Activated CD4-positive, alpha-beta T cell treated with anti-CD3 and anti-CD28 coated beads, Interleukin-2, amount 10 ng/mL, durations not matched to agents 7 days and 5 days (primary cell): ENCODE results near the gene NCKIPSD. TPM values are rescaled to one million over a fixed set of nuclear protein-coding genes. Genes with fewer than 3 reads are reported as not detected.

Experiments
- CTCF ChIA-PET: fragments of 350-600 bp; sonication (Branson Sonifier 250); formaldehyde crosslinking; loops from one replicate; lab custom pipeline; 2021; ENCODE audit warnings: antibody characterized with exemption; lab: Charles Lee
- POLR2A ChIA-PET: fragments of 350-600 bp; sonication (Branson Sonifier 250); formaldehyde crosslinking; loops from one replicate; lab custom pipeline; 2021; ENCODE audit warnings: antibody characterized with exemption; lab: Charles Lee
- DNase-seq: peaks from one replicate; pipeline ENCODE4 v3.0.0-alpha.2; 2020
- H3K27ac Mint-ChIP-seq: one replicate; pipeline ENCODE4 v1.8.0; 2021; ENCODE audit warnings: mild to moderate bottlenecking, moderate library complexity, mixed read lengths
- H3K27me3 Mint-ChIP-seq: one replicate; pipeline ENCODE4 v1.8.0; 2021; ENCODE audit warnings: mixed read lengths
- H3K36me3 Mint-ChIP-seq: one replicate; pipeline ENCODE4 v1.8.0; 2021; ENCODE audit warnings: low read depth, mixed read lengths
- H3K4me1 Mint-ChIP-seq: one replicate; pipeline ENCODE4 v1.8.0; 2021; ENCODE audit warnings: mixed read lengths
- H3K4me3 Mint-ChIP-seq: one replicate; pipeline ENCODE4 v1.8.0; 2021; ENCODE audit warnings: mild to moderate bottlenecking, moderate library complexity, mixed read lengths
- H3K9me3 Mint-ChIP-seq: one replicate; pipeline ENCODE4 v1.8.0; 2021; ENCODE audit warnings: mixed read lengths
- total RNA-seq, 2 experiments: library from RNA; stranded (reverse); gene quantifications; one replicate each; pipeline ENCODE4 v1.2.3, GENCODE V29; 2021

NCKIPSD gene
- total RNA-seq, 2 experiments from 2014 or later, result 41.5 to 42.6 TPM

- peaks cover 30% of the 10 kb centered on the region for H3K36me3 Mint-ChIP-seq
- POLR2A ChIA-PET, result no interaction called here
Measured at GRCh38 chr3:48715174-48715800, 29.6 kb upstream of the NCKIPSD start.

GRCh38 chr3:48711727-48712126 is 26.0 kb upstream of the NCKIPSD start:
- DNase-seq, result no peak
- H3K36me3 Mint-ChIP-seq, result peaks cover 47% of the 10 kb centered on the region
- ChIA-PET POLR2A (no interaction called here), CTCF (no interaction called here)
- H3K4me3 Mint-ChIP-seq, result no peak overlapping the region
- peaks cover 55% of the 10 kb centered on the region for H3K4me1 Mint-ChIP-seq
- H3K9me3 Mint-ChIP-seq, result no peaks in the 10 kb centered on the region
- no peaks in the 10 kb centered on the region for H3K27me3 Mint-ChIP-seq
- H3K27ac Mint-ChIP-seq, result peak overlapping the region; percentile 9

More at GRCh38 chr3:48715174-48715800, 29.6 kb upstream of the NCKIPSD start:
- H3K9me3 Mint-ChIP-seq, result no peaks in the 10 kb centered on the region
- H3K4me1 Mint-ChIP-seq, result peaks cover 47% of the 10 kb centered on the region
- H3K4me3 Mint-ChIP-seq, result peak overlapping the region; percentile 99
- CTCF ChIA-PET, result interaction anchor here (0.6 to 1.0 kb wide), 5 partner anchors 9 to 175 kb away, joined by 3 to 4 read pairs (median 3); no protein-coding TSS in a partner anchor
- peak overlapping the region; percentile 75 for H3K27ac Mint-ChIP-seq
- H3K27me3 Mint-ChIP-seq, result peaks cover 15% of the 10 kb centered on the region
- no peak for DNase-seq

- H3K36me3 Mint-ChIP-seq, result peaks cover 44% of the 10 kb centered on the region
- H3K4me1 Mint-ChIP-seq, result peaks cover 40% of the 10 kb centered on the region
- ChIA-PET POLR2A (no interaction called here), CTCF (no interaction called here)
- peak overlapping the region; percentile 19 for H3K27ac Mint-ChIP-seq
- DNase-seq, result no peak
- no peak overlapping the region for H3K4me3 Mint-ChIP-seq
- no peaks in the 10 kb centered on the region for H3K9me3 Mint-ChIP-seq
- no peaks in the 10 kb centered on the region for H3K27me3 Mint-ChIP-seq
Measured at GRCh38 chr3:48709051-48709461, 23.3 kb upstream of the NCKIPSD start.

- CTCF ChIA-PET, result interaction anchor here (0.8 to 2.5 kb wide), 2 partner anchors 10 to 23 kb away, joined by 3 to 6 read pairs; partner anchors contain the start of gene NCKIPSD
- POLR2A ChIA-PET, result no interaction called here
- H3K4me3 Mint-ChIP-seq, result no peak overlapping the region
Measured at GRCh38 chr3:48708481-48708889, 22.8 kb upstream of the NCKIPSD start.

GRCh38 chr3:48707157-48707556 is 21.4 kb upstream of the NCKIPSD start:
- peaks cover 42% of the 10 kb centered on the region for H3K4me1 Mint-ChIP-seq
- H3K27ac Mint-ChIP-seq, result no peak overlapping the region
- ChIA-PET CTCF (interaction anchor here (0.6 to 2.5 kb wide), 2 partner anchors 21 to 1899 kb away, joined by 3 to 6 read pairs; partner anchors contain the start of gene NCKIPSD), POLR2A (no interaction called here)
- H3K27me3 Mint-ChIP-seq, result no peaks in the 10 kb centered on the region
- no peaks in the 10 kb centered on the region for H3K9me3 Mint-ChIP-seq
- no peak overlapping the region for H3K4me3 Mint-ChIP-seq
- H3K36me3 Mint-ChIP-seq, result peaks cover 46% of the 10 kb centered on the region
- no peak for DNase-seq

More at GRCh38 chr3:48708481-48708889, 22.8 kb upstream of the NCKIPSD start:
- H3K4me1 Mint-ChIP-seq, result peaks cover 40% of the 10 kb centered on the region
- no peak for DNase-seq
- H3K27me3 Mint-ChIP-seq, result no peaks in the 10 kb centered on the region
- no peaks in the 10 kb centered on the region for H3K9me3 Mint-ChIP-seq
- peaks cover 44% of the 10 kb centered on the region for H3K36me3 Mint-ChIP-seq
- no peak overlapping the region for H3K27ac Mint-ChIP-seq

GRCh38 chr3:48702320-48702920 is 16.7 kb upstream of the NCKIPSD start:
- Mint-ChIP-seq H3K27ac (no peak overlapping the region), H3K36me3 (peaks cover 29% of the 10 kb centered on the region), H3K9me3 (no peaks in the 10 kb centered on the region), H3K4me3 (no peak overlapping the region), H3K4me1 (peaks cover 17% of the 10 kb centered on the region), H3K27me3 (no peaks in the 10 kb centered on the region)
- ChIA-PET POLR2A (no interaction called here), CTCF (no interaction called here)
- DNase-seq, result no peak

GRCh38 chr3:48700731-48701405 is 15.2 kb upstream of the NCKIPSD start:
- Mint-ChIP-seq H3K36me3 (peaks cover 20% of the 10 kb centered on the region), H3K4me1 (peaks cover 15% of the 10 kb centered on the region), H3K27ac (no peak overlapping the region), H3K9me3 (no peaks in the 10 kb centered on the region), H3K4me3 (no peak overlapping the region), H3K27me3 (no peaks in the 10 kb centered on the region)
- POLR2A ChIA-PET, result no interaction called here
- CTCF ChIA-PET, result interaction anchor here (0.8 kb wide), 1 partner anchor 20 kb away, joined by 3 read pairs; no protein-coding TSS in a partner anchor
- no peak for DNase-seq

GRCh38 chr3:48698891-48699290 is 13.2 kb upstream of the NCKIPSD start:
- CTCF ChIA-PET, result interaction anchor here (0.6 to 0.9 kb wide), 2 partner anchors 10 to 86 kb away, joined by 3 to 5 read pairs; no protein-coding TSS in a partner anchor
- Mint-ChIP-seq H3K36me3 (peaks cover 28% of the 10 kb centered on the region), H3K4me3 (no peak overlapping the region), H3K27me3 (no peaks in the 10 kb centered on the region), H3K9me3 (no peaks in the 10 kb centered on the region), H3K27ac (no peak overlapping the region), H3K4me1 (peaks cover 14% of the 10 kb centered on the region)
- DNase-seq, result no peak
- POLR2A ChIA-PET, result no interaction called here

GRCh38 chr3:48697952-48698351 is 12.2 kb upstream of the NCKIPSD start:
- DNase-seq, result no peak
- H3K27me3 Mint-ChIP-seq, result no peaks in the 10 kb centered on the region
- H3K36me3 Mint-ChIP-seq, result peaks cover 33% of the 10 kb centered on the region
- no peaks in the 10 kb centered on the region for H3K9me3 Mint-ChIP-seq
- POLR2A ChIA-PET, result no interaction called here
- peaks cover 13% of the 10 kb centered on the region for H3K4me1 Mint-ChIP-seq
- no peak overlapping the region for H3K27ac Mint-ChIP-seq
- CTCF ChIA-PET, result interaction anchor here (0.9 to 1.4 kb wide), 3 partner anchors 10 to 34 kb away, joined by 3 to 4 read pairs (median 3); partner anchors contain the start of gene NCKIPSD
- H3K4me3 Mint-ChIP-seq, result no peak overlapping the region

GRCh38 chr3:48696601-48697000 is 10.9 kb upstream of the NCKIPSD start:
- Mint-ChIP-seq H3K4me1 (peaks cover 6% of the 10 kb centered on the region), H3K9me3 (no peaks in the 10 kb centered on the region), H3K4me3 (no peak overlapping the region), H3K27ac (no peak overlapping the region), H3K27me3 (no peaks in the 10 kb centered on the region), H3K36me3 (peaks cover 31% of the 10 kb centered on the region)
- DNase-seq, result no peak
- ChIA-PET POLR2A (no interaction called here), CTCF (interaction anchor here (0.6 to 0.8 kb wide), 2 partner anchors 9 to 291 kb away, joined by 3 read pairs; no protein-coding TSS in a partner anchor)

GRCh38 chr3:48696156-48696555 is 10.4 kb upstream of the NCKIPSD start:
- Mint-ChIP-seq H3K4me3 (no peak overlapping the region), H3K9me3 (no peaks in the 10 kb centered on the region), H3K4me1 (peaks cover 6% of the 10 kb centered on the region), H3K36me3 (peaks cover 34% of the 10 kb centered on the region), H3K27me3 (no peaks in the 10 kb centered on the region), H3K27ac (no peak overlapping the region)
- DNase-seq, result no peak
- ChIA-PET POLR2A (no interaction called here), CTCF (interaction anchor here (0.6 to 1.0 kb wide), 3 partner anchors 9 to 292 kb away, joined by 3 to 4 read pairs (median 3); partner anchors contain the start of gene NCKIPSD)

GRCh38 chr3:48695393-48695753 is 9.7 kb upstream of the NCKIPSD start:
- Mint-ChIP-seq H3K9me3 (no peaks in the 10 kb centered on the region), H3K4me3 (no peak overlapping the region), H3K27me3 (no peaks in the 10 kb centered on the region), H3K4me1 (peaks cover 6% of the 10 kb centered on the region), H3K36me3 (peaks cover 38% of the 10 kb centered on the region), H3K27ac (no peak overlapping the region)
- POLR2A ChIA-PET, result no interaction called here
- CTCF ChIA-PET, result interaction anchor here (1.0 kb wide), 1 partner anchor 9 kb away, joined by 4 read pairs; the partner anchor contains the start of gene NCKIPSD
- no peak for DNase-seq
